ENCODE measurements around the gene SORL1. TPM values are rescaled to one million over a fixed set of nuclear protein-coding genes. Genes with fewer than 3 reads are reported as not detected.

The SORL1 gene
- total RNA-seq, 1 donor, result 216 TPM

DNA sequence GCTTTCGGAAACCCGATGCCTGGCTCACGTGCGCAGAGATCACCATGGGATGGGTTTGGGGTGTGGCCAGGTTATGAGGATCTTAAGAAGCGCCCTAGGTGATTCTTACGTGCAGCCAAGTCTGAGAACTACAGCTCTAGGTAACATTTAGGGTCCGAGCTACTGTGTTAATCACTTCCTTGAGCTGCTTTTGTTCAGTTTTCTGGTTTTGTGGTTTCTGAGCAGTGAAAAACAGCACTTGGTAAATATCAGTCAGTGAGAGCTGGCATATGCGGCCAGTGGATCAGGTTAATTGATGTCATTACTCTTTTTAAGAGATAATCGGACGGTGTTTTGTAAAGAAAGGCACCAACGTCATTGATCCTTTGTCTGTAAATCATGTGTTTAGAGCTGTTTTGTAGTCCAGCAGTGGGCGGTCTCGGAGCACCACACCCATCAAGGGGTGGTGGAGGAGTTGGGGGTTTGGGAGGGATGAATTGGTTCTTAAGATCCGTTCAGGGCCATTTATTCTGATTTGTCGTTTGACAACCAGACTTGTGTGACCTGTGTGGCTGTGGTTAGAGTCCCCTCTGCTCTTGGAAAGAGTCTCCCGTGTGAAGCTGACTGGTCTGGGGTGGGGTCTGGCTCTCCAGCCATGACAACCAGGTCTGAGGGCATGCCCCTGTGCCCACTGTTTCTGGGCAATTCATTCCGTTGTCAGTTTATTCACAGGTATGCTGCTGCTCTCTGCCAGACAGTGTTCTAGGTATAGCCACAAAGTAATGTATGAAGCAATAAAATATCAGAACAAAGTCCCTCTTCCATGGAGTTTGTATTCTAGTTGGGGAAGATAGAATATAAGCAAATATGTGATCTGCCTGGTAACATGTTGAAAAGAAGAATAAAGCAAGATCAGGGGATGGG is 62.6 kb downstream of the SORL1 start:
- Histone ChIP-seq H3K4me1 (ENCODE audit: insufficient read depth, low read length) (peaks cover 38% of the 10 kb centered on the region), H3K4me3 (ENCODE audit: low read length) (no peak overlapping the region), H3K27me3 (ENCODE audit: insufficient read depth, low read length) (no peaks in the 10 kb centered on the region), H3K9me3 (ENCODE audit: low read depth, low read length) (no peaks in the 10 kb centered on the region)

- Histone ChIP-seq H3K4me1 (ENCODE audit: insufficient read depth, low read length) (peaks cover 44% of the 10 kb centered on the region), H3K9me3 (ENCODE audit: low read depth, low read length) (no peaks in the 10 kb centered on the region), H3K4me3 (ENCODE audit: low read length) (no peak overlapping the region), H3K27me3 (ENCODE audit: insufficient read depth, low read length) (no peaks in the 10 kb centered on the region)
Measured at GRCh38 chr11:121515335-121515671, 63.2 kb downstream of the SORL1 start.

- Histone ChIP-seq H3K27me3 (ENCODE audit: insufficient read depth, low read length) (no peaks in the 10 kb centered on the region), H3K4me1 (ENCODE audit: insufficient read depth, low read length) (peaks cover 53% of the 10 kb centered on the region), H3K4me3 (ENCODE audit: low read length) (no peak overlapping the region), H3K9me3 (ENCODE audit: low read depth, low read length) (no peaks in the 10 kb centered on the region)
Measured at GRCh38 chr11:121517996-121518395, 65.9 kb downstream of the SORL1 start.

GRCh38 chr11:121520243-121521144 is 68.4 kb downstream of the SORL1 start:
- peaks cover 35% of the 10 kb centered on the region for H3K4me1 ChIP-seq (ENCODE audit: insufficient read depth, low read length)
- no peak overlapping the region for H3K4me3 ChIP-seq (ENCODE audit: low read length)
- H3K9me3 ChIP-seq (ENCODE audit: low read depth, low read length), result no peaks in the 10 kb centered on the region
- no peaks in the 10 kb centered on the region for H3K27me3 ChIP-seq (ENCODE audit: insufficient read depth, low read length)

GRCh38 chr11:121521145-121522042 is 69.3 kb downstream of the SORL1 start:
- Histone ChIP-seq H3K4me1 (ENCODE audit: insufficient read depth, low read length) (peaks cover 35% of the 10 kb centered on the region), H3K27me3 (ENCODE audit: insufficient read depth, low read length) (no peaks in the 10 kb centered on the region), H3K4me3 (ENCODE audit: low read length) (no peak overlapping the region), H3K9me3 (ENCODE audit: low read depth, low read length) (no peaks in the 10 kb centered on the region)

DNA sequence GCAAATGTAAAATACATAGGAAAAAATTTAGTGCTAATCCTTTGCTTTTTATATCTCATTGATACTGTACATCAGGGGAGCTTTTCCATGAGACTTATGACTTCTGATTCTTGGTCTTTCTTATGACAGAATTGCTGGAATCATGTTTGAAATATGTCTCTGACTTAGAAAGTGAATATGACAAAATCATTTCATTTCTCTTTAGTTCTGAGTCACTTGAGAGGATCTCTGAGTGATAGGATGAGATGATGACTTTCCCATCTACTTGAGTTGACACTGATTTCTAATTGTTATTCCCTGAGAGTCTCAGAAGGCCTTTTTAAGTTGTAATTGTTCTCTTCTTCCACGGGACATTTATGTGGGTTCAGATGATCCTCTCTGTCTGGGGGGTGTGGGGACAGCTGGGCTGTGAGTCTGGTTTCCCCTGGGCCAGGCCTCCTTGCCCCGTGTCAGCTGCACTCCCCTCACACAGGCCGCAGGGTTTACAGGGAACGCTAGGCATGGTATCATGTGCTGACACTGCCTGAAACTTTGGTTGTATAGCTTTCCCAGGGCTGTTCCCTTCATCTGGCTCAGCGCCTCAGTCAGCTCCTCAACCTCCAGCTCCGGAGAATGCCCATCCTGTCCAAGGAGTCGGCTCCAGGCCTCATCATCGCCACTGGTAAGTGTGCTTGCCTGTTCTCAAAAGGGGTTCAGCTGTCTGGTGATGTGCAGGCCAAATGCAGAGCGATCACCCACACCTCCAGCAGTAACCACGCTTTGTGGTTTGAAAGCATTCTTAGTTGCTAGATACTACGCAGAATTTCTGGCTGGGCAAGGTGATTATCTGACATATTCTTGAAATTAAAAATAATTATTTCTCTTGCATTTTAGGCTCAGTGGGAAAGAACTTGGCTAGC is 70.2 kb downstream of the SORL1 start:
- Histone ChIP-seq H3K27me3 (ENCODE audit: insufficient read depth, low read length) (no peaks in the 10 kb centered on the region), H3K4me1 (ENCODE audit: insufficient read depth, low read length) (peaks cover 35% of the 10 kb centered on the region), H3K9me3 (ENCODE audit: low read depth, low read length) (no peaks in the 10 kb centered on the region), H3K4me3 (ENCODE audit: low read length) (no peak overlapping the region)

- peaks cover 31% of the 10 kb centered on the region for H3K4me1 ChIP-seq (ENCODE audit: insufficient read depth, low read length)
- no peaks in the 10 kb centered on the region for H3K9me3 ChIP-seq (ENCODE audit: low read depth, low read length)
- no peak overlapping the region for H3K4me3 ChIP-seq (ENCODE audit: low read length)
- H3K27me3 ChIP-seq (ENCODE audit: insufficient read depth, low read length), result no peaks in the 10 kb centered on the region
Measured at GRCh38 chr11:121523581-121524232, 71.6 kb downstream of the SORL1 start.

DNA sequence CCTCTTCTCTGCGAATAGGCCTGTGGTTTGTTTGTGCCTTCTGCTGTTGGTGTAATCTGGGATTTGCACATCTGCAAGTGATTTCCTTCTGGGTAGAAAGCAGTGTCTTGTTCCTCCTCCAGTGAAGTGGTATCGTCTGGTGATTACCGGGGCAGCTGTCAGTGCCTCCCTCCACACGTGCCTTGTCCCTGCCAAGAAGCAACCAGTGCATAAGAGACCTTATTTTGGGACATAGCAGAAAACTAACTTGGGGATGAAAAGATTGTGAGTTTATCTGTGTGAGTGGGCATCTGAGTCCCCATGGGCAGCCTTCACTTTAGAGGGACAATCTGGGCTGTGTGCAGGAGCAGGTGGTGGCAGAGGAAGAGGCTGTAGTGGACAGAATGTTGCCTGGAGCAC is 72.1 kb downstream of the SORL1 start:
- H3K4me3 ChIP-seq (ENCODE audit: low read length), result no peak overlapping the region
- no peaks in the 10 kb centered on the region for H3K9me3 ChIP-seq (ENCODE audit: low read depth, low read length)
- peaks cover 31% of the 10 kb centered on the region for H3K4me1 ChIP-seq (ENCODE audit: insufficient read depth, low read length)
- H3K27me3 ChIP-seq (ENCODE audit: insufficient read depth, low read length), result no peaks in the 10 kb centered on the region

GRCh38 chr11:121525376-121525775 is 73.3 kb downstream of the SORL1 start:
- Histone ChIP-seq H3K4me3 (ENCODE audit: low read length) (no peak overlapping the region), H3K4me1 (ENCODE audit: insufficient read depth, low read length) (peaks cover 19% of the 10 kb centered on the region), H3K27me3 (ENCODE audit: insufficient read depth, low read length) (no peaks in the 10 kb centered on the region), H3K9me3 (ENCODE audit: low read depth, low read length) (peaks cover 9% of the 10 kb centered on the region)

GRCh38 chr11:121530257-121530656 is 78.1 kb downstream of the SORL1 start:
- no peaks in the 10 kb centered on the region for H3K4me1 ChIP-seq (ENCODE audit: insufficient read depth, low read length)
- H3K9me3 ChIP-seq (ENCODE audit: low read depth, low read length), result peaks cover 12% of the 10 kb centered on the region
- no peaks in the 10 kb centered on the region for H3K27me3 ChIP-seq (ENCODE audit: insufficient read depth, low read length)
- no peak overlapping the region for H3K4me3 ChIP-seq (ENCODE audit: low read length)

DNA sequence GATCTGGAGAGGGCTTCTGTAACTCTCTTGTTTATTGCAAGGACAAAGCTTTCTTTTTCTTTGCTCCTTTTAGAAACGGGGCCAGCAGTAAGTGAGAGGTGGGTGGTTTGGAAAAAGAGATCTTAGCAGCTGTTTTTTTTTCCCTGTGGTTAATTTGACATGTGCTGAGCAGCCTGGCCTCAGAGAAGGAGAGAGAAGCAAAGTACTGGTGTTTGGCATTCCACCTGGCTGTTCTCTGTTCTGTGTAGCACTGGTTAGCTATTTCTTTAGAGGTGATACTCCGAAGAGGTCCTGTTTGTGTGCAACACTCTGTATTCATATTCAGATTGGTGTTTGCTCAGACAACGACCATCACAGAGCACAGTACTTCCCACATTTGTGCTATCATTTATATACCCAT is 81.5 kb downstream of the SORL1 start:
- Histone ChIP-seq H3K4me3 (ENCODE audit: low read length) (no peak overlapping the region), H3K4me1 (ENCODE audit: insufficient read depth, low read length) (peaks cover 8% of the 10 kb centered on the region), H3K9me3 (ENCODE audit: low read depth, low read length) (peaks cover 12% of the 10 kb centered on the region), H3K27me3 (ENCODE audit: insufficient read depth, low read length) (no peaks in the 10 kb centered on the region)

GRCh38 chr11:121534131-121535093 is 82.3 kb downstream of the SORL1 start:
- peaks cover 8% of the 10 kb centered on the region for H3K4me1 ChIP-seq (ENCODE audit: insufficient read depth, low read length)
- peaks cover 12% of the 10 kb centered on the region for H3K9me3 ChIP-seq (ENCODE audit: low read depth, low read length)
- no peaks in the 10 kb centered on the region for H3K27me3 ChIP-seq (ENCODE audit: insufficient read depth, low read length)
- no peak overlapping the region for H3K4me3 ChIP-seq (ENCODE audit: low read length)

Data from mononuclear cell (primary cell).